Measurements from ENCODE around the gene NOS3.

DNA sequence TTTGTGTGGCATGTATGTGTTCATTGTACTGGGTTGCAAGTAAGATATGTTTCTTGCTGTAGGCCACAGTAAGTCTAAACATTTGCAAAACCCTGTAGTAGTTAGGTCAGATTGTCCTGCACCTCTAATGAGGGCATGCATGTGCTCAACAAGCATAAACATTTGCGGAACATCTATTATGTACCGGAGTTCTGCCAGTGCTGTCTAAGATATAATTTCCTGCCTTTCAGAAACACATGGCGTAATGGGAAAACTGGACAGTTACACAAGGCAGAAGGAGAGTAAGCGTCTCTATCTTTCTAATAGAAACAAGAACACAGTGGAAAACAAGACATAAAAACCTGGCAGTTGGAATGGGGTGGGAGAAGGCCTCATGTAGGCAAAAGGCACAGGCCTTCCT, 40.2 kb downstream of the NOS3 start:
- TF ChIP-seq POLR2A (IDR thresholded peaks at IDR 0.05), result no peak
- TF ChIP-seq, protein P1, sequence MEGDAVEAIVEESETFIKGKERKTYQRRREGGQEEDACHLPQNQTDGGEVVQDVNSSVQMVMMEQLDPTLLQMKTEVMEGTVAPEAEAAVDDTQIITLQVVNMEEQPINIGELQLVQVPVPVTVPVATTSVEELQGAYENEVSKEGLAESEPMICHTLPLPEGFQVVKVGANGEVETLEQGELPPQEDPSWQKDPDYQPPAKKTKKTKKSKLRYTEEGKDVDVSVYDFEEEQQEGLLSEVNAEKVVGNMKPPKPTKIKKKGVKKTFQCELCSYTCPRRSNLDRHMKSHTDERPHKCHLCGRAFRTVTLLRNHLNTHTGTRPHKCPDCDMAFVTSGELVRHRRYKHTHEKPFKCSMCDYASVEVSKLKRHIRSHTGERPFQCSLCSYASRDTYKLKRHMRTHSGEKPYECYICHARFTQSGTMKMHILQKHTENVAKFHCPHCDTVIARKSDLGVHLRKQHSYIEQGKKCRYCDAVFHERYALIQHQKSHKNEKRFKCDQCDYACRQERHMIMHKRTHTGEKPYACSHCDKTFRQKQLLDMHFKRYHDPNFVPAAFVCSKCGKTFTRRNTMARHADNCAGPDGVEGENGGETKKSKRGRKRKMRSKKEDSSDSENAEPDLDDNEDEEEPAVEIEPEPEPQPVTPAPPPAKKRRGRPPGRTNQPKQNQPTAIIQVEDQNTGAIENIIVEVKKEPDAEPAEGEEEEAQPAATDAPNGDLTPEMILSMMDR (IDR thresholded peaks at IDR 0.05 in 4 of 5, conservative IDR thresholded peaks at IDR 0.05 in 1 of 5), result no peak
